ENCODE results near the gene PRKAR2A.

GRCh38 chr3:48852151-48852550 is 4.5 kb upstream of the PRKAR2A start:
- TF ChIP-seq, protein P1, sequence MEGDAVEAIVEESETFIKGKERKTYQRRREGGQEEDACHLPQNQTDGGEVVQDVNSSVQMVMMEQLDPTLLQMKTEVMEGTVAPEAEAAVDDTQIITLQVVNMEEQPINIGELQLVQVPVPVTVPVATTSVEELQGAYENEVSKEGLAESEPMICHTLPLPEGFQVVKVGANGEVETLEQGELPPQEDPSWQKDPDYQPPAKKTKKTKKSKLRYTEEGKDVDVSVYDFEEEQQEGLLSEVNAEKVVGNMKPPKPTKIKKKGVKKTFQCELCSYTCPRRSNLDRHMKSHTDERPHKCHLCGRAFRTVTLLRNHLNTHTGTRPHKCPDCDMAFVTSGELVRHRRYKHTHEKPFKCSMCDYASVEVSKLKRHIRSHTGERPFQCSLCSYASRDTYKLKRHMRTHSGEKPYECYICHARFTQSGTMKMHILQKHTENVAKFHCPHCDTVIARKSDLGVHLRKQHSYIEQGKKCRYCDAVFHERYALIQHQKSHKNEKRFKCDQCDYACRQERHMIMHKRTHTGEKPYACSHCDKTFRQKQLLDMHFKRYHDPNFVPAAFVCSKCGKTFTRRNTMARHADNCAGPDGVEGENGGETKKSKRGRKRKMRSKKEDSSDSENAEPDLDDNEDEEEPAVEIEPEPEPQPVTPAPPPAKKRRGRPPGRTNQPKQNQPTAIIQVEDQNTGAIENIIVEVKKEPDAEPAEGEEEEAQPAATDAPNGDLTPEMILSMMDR (IDR thresholded peaks at IDR 0.05 in 2 of 3, conservative IDR thresholded peaks at IDR 0.05 in 1 of 3; ENCODE audit: control insufficient read depth in 2 of 3, extremely low read depth in 1 of 3, insufficient read depth in 1 of 3, low read depth in 3 of 3, low read length in 3 of 3) = no peak
- TF ChIP-seq, protein P2, sequence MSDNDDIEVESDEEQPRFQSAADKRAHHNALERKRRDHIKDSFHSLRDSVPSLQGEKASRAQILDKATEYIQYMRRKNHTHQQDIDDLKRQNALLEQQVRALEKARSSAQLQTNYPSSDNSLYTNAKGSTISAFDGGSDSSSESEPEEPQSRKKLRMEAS (IDR thresholded peaks at IDR 0.05; ENCODE audit: low read depth, low read length) = no peak
- TF ChIP-seq MYC (IDR thresholded peaks at IDR 0.05; ENCODE audit: insufficient read depth, insufficient read length, insufficient replicate concordance, low read length, severe bottlenecking) (no peak), EP300 (IDR thresholded peaks at IDR 0.05; ENCODE audit: borderline replicate concordance in 1 of 2, control insufficient read depth in 1 of 2, low read depth in 2 of 2, low read length in 2 of 2) (no peak), POLR2AphosphoS5 (IDR thresholded peaks at IDR 0.05; ENCODE audit: low read length) (no peak), RFX5 (IDR thresholded peaks at IDR 0.05; ENCODE audit: low read depth, low read length) (no peak), PML (IDR thresholded peaks at IDR 0.05; ENCODE audit: low read length) (no peak), CBFB (IDR thresholded peaks at IDR 0.05; ENCODE audit: low read depth) (no peak), GABPA (IDR thresholded peaks at IDR 0.05; ENCODE audit: low read depth) (no peak), EGR1 (IDR thresholded peaks at IDR 0.05; ENCODE audit: borderline replicate concordance in 1 of 2, low read depth in 2 of 2, low read length in 2 of 2) (no peak), CHD4 (IDR thresholded peaks at IDR 0.05) (no peak), POLR2A (IDR thresholded peaks at IDR 0.05; ENCODE audit: low read depth, low read length) (no peak), NR2C2 (IDR thresholded peaks at IDR 0.05; ENCODE audit: borderline replicate concordance, control insufficient read depth, insufficient read length, low read depth) (no peak)
